GM18909 (cell line): Measurements from ENCODE around the gene CTSL.
"Not testable (repeated sequence)": the region's sequence is repeated elsewhere in the genome, so short reads cannot be mapped to it uniquely, and the experiment has no call there.

Source experiments
- ATAC-seq: cut with Tn5 transposase; IDR thresholded peaks from one replicate; pipeline ENCODE4 v1.9.1; 2021; ENCODE audit warnings: mild to moderate bottlenecking; ENCODE audit not compliant: unreplicated experiment, poor library complexity

Gene CTSL

DNA sequence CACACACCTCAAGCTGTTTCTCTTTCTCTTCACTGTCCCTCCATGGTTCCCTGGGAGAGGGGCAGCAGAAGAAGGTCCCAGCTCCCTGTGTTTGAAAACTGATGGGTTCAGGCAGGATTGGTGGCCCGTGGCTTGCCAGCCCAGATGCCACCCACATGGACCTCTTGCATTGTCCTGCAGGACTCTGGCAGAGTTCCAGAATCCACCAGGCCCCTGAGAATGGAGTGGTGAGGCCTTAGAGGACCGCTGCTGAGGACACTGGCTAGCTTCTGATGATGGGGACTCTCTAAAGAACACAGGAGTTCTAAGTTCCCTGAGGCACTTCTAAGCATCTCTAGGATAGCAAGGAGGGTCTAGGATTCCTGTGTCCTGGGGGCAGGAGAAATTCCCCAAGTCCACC is 24.8 kb downstream of the CTSL start:
- no peak for ATAC-seq

DNA sequence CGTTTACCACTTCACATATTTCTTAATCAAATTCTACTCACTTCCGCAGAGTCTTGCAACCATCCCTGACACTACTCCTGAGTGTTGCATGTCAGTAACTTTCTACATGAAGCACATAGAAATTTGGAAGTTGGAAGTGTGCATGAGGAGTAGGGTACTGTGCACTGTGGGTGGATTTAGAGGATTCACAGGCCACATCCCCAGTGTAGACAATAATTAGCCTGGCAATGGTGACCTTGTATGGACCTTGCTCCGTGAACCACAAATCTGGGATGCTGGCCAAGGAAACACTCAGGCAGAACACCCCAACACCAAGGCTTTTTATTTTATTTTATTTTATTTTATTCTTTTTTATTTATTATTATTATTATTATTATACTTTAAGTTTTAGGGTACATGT is 25.5 kb downstream of the CTSL start:
- ATAC-seq, result no peak

DNA sequence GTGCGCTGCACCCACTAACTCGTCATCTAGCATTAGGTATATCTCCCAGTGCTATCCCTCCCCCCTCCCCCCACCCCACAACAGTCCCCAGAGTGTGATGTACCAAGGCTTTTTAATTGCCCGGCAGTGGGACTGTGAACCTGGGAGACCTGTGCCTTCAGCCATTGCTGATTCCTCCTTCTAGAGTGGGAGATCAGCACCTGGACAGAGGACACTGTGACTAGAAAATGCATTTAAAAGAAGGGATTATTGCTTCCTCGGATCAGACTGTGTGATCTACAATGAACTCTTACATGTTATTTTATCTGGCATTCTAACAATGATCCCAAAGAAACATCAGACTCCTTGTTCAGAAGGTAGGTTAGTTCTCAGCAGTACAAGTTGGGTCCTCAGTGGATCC is 25.9 kb downstream of the CTSL start:
- ATAC-seq, result no peak

DNA sequence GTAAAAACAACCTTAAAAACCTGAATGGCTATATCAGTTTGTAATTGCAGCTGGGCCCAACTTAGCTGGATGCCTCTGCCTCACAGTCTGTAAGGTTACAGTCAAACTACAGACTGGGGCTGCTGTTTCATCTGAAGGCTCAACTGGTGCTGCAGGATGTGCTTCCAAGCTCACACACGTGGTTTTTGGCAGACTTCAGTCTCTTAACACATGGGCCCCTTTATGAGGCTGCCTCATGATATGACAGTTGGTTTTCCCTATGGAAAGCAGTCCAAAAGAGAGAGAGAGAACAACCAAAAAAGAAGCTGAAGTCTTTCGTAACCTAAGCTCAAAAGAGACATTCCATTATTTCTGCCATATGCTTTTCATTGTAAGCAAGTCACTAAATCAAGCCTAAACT is 27.4 kb downstream of the CTSL start:
- no peak for ATAC-seq

DNA sequence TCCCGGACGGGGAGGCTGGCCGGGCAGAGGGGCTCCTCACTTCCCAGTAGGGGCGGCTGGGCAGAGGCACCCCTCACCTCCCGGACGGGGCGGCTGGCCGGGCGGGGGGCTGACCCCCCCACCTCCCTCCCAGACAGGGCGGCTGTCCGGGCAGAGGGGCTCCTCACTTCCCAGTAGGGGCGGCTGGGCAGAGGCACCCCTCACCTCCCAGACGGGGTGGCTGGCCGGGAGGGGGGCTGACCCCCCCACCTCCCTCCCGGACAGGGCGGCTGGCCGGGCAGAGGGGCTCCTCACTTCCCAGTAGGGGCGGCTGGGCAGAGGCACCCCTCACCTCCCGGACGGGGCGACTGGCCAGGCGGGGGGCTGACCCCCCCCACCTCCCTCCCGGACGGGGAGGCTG is 32.4 kb downstream of the CTSL start:
- not testable (repeated sequence) for ATAC-seq

DNA sequence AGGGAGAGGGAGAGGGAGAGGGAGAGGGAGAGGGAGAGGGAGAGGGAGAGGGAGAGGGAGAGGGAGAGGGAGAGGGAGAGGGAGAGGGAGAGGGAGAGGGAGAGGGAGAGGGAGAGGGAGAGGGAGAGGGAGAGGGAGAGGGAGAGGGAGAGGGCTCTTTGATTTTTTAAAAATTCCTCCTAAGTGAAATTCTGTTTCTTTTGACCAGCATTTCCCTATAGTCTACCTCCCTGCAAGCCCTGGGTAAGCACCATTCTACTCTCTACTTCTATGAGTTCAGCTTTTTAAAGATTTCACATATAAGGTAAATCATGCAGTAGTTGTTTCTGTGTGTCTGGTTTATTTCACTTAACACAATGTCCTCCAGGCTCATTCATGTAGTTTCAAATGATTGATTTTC is 34.1 kb downstream of the CTSL start:
- ATAC-seq, result not testable (repeated sequence)

DNA sequence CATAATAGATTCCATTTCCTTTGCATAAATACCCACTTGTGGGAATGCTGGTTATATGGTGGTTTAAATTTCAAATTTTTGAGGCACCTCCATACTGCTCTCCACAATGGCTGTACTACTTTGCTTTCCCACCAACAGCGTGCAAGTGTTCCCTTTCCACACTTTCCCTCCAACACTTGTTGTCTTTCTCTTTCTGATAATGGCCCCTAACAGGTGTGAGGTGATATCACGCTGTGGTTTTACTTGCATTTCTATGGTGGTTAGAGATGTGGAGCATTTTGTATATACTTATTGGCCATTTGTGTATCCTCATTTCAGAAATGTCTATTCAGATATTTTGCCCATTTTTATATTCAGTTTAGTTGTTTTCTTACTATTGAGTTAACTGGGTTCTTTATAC is 34.6 kb downstream of the CTSL start:
- no peak for ATAC-seq

DNA sequence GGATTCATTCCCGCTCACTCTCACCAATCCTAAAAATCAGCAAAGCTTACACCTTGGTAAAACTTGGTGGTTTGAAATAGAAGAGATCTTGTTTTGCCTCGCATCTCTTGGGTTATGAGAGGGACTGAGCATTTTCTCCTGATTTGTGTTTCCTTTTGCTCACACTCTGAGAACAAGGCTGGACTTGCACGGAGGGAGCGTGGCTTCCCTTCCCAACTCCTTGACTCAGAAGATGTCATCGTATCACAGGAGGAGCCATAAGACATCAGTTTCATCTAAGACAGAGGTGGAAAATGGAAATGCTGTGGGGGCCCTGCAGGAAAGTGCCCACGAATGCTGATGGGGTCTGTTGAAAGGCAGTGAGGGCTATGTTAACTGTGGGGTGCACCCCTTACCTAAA is 37.4 kb downstream of the CTSL start:
- no peak for ATAC-seq

DNA sequence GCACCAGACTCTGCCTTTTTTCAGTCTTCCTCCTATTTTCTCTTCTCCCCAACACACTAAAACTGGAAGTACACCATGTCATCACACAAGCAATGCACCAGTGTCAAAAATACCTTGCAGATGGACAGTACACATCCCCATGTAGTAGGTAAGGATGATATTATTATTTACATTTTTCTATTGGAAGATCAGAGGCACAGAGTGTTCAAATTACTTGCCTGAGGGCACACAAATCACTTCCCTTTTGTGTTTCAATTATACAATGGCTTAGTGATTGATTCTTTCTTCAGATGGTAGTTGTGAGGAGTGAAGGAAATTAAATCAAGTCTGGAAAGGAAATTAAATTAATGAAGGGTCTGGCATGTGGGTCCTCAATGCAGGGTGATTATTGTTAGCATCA is 39.6 kb downstream of the CTSL start:
- no peak for ATAC-seq

DNA sequence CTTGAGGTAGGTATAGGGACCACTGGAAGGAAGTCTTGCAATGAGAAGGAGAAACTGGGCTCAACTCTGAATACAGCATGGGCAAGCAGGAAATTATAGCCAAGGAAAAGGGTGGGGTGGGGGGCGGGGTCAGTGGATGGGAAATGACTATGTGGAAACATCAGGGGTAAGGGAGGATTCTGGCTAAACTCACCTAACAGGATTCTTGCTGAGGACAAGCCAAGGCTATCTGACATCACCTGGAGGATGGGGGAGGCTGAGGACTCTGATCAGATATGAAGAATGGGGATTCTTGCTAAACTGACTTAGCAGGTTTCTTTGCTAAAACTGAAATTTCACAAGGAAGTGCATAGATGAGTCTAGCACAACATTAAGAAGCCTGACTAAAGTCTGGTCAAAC is 40.8 kb downstream of the CTSL start:
- ATAC-seq, result no peak

DNA sequence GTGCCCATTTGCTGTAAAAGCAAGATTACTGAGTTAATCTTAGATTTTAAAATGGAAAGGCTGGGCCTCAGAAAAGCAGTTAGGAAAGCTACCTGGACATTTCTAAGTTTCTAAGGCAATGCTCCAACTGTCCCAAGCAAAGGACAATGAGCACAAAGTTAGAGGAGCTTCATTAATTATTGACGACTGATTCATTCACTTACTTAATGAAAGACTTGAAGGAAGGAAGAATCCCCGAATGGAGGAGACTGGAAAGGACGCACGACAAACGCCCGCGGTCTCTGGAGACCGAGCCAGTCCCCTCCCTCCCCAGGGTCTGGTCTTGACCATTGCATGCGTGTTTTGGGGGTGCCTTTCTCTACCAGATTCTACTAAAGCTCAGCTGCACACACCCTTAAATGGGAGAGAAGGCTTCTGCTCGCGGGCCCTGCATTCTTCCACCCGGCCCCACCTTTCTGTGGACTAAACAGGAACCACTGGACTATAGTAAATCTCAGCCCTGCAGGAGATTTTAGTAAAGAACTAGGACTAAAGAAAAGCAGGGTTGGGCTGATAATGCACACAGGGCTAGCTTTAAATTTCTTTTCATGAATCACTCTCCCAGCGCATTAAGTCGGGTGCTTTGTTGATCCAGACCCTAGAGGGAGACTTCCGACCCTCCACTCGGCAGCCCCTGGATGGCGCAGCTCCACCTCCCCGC is 44.8 kb downstream of the CTSL start:
- no peak for ATAC-seq

DNA sequence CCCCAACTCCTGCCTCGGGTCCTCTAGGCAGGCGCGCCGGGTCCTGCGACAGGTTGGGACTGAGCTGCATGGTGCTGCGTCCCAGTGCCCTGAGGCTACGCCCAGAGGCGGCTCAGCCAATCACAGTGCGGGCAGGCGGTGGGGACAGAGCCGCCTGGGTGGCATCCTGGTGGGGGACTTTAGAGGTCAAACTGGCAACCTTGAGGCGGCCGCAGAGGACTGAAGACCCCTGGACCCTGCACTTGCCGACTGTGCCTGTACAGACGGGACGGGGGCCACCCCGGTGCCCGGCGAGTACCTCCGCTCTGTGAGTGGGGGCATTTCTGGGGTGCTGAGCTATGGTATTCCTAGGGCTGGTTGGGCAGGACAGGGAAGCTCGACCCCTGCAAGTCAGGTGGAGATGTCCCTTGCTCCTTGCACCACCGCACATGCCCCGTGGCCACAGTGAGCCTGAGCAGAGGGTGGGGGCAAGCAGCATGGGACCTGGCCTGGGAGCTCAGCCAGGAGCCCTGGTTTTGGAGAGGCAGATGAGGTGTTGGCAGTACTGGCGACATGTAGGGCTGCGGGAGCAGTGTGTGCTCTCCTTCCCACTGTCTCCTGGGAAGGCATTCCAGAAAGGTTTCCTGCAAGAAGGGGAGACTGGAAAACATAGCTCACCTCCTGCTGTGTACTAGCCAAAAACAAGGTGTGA is 45.5 kb downstream of the CTSL start:
- no peak for ATAC-seq

DNA sequence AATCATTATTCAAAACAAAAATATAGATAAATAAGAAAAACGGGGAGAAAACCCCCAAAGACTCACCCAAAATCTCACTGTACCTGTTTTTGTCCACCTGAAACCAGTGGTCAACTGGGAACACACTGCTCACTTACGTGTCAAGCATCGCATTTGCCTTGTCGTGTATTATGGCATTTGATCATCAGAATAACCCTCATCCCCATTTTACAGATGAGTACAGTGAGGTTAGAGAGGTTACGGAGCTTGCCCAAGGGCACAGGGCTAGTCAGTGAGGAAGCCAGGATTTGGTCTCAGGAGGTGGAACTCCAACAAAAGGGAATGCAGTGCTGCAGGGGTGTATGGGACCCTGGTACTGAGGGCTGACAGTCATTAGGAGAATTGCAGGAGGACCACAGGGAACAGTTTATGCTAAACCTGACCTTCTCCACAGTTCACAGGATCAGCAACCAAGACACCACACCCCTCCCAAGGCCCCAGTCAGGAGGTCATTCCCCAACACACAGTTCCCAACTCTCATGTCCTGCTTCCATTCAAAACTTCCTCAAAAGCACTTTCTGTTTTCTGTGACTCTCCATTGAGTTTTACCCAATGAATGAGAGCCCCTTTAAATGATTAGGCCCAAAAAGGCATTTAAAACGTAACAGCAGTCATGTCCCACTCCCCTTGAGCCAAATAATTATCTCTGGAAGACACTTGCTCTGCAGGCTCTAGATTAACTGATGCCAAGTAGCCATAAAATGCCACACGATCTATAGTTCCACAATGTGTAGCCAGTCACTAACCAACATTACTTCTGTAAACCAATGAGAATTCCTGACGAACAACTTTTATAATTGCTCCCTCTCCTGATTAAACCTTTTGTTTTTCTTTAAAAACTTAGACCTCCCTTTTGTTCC is 50.8 kb downstream of the CTSL start:
- no peak for ATAC-seq

DNA sequence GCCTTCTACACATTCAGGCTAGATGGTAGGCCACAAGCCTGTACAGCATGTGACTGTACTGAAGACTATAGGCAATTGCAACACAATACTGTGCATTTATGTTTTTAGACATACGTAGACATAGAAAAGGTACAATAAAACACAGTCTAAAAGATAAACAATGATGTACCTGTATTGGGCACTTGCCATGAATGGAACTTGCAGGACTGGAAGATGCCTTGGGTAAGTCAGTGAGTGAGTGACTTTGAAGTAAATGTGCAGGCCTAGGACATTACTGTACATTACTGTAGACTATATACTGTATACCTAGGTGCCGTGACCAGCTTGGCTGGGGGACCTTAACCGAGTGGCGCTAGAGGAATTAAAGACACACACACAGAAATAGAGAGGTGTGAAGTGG is 53.1 kb downstream of the CTSL start:
- no peak for ATAC-seq
